Activated T-helper 1 cell treated with anti-CD3 and anti-CD28 coated beads, Interleukin-12 subunit alpha, Interleukin-12 subunit beta, Interleukin-2, Interleukin-4 antibody, amounts not matched to agents 30 ng/mL and 10 ng/mL and 1 ng/mL, durations not matched to agents 14 hours and 24 hours and 36 hours (primary cell): ENCODE results near the gene EHBP1. TPM values are rescaled to one million over a fixed set of nuclear protein-coding genes. Genes with fewer than 3 reads are reported as not detected.
A peak's percentile ranks its signal among the peaks of the same experiment; 100 is the strongest.

Experiments used
- DNase-seq: peaks from one replicate; pipeline ENCODE4 v3.0.0; 2021; ENCODE audit warnings: low spot score
- H3K27ac Mint-ChIP-seq: one replicate; pipeline ENCODE4 v1.8.0; 2021; ENCODE audit warnings: mild to moderate bottlenecking, mixed read lengths
- H3K27me3 Mint-ChIP-seq: one replicate; pipeline ENCODE4 v1.8.0; 2022; ENCODE audit warnings: mild to moderate bottlenecking, moderate library complexity, mixed read lengths; ENCODE audit not compliant: insufficient read depth
- H3K36me3 Mint-ChIP-seq: one replicate; pipeline ENCODE4 v1.8.0; 2021; ENCODE audit warnings: low read depth, mixed read lengths
- H3K4me1 Mint-ChIP-seq: one replicate; pipeline ENCODE4 v1.8.0; 2021; ENCODE audit warnings: low read depth, mixed read lengths
- H3K4me3 Mint-ChIP-seq: one replicate; pipeline ENCODE4 v1.8.0; 2021; ENCODE audit warnings: mild to moderate bottlenecking, moderate library complexity, mixed read lengths
- H3K9me3 Mint-ChIP-seq: one replicate; pipeline ENCODE4 v1.8.0; 2021; ENCODE audit warnings: mixed read lengths
- intact Hi-C: fragments of 100-400 bp; cut with micrococcal nuclease; formaldehyde crosslinking; loops from one replicate; pipeline ENCODE4 v1.15.1; 2024
- total RNA-seq: library from RNA; stranded (reverse); gene quantifications from 2 replicates; pipeline ENCODE4 v1.2.3, GENCODE V29; 2022

Gene EHBP1
- total RNA-seq, 1 donor from 2014 or later = 23.7 TPM

DNA sequence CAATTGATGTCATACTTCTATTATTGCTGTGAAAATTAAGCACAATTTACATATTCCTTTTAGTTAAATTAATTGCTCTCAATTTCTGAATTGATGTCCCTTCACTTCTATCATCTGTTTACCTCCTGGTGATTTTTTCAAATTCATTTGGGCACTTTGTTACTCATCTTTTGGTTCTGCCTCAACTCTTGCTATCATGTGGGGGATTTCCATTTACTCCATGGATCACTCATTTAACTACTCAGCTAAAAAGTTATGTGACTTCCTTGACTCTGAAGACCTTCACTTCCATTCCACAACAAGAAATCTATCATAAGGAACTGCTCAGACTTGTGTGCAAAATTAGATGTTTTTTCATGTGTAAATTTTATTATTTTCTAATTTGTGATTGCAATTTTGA is 126.2 kb downstream of the EHBP1 start:
- Mint-ChIP-seq H3K9me3 (peaks cover 15% of the 10 kb centered on the region), H3K27me3 (no peaks in the 10 kb centered on the region), H3K4me3 (no peak overlapping the region), H3K4me1 (peaks cover 6% of the 10 kb centered on the region), H3K36me3 (peaks cover 10% of the 10 kb centered on the region), H3K27ac (peak overlapping the region; percentile 25)
- no peak for DNase-seq
- intact Hi-C loops = loop anchor here (5.0 kb wide), 1 partner anchor 41 kb away; no protein-coding TSS in a partner anchor

DNA sequence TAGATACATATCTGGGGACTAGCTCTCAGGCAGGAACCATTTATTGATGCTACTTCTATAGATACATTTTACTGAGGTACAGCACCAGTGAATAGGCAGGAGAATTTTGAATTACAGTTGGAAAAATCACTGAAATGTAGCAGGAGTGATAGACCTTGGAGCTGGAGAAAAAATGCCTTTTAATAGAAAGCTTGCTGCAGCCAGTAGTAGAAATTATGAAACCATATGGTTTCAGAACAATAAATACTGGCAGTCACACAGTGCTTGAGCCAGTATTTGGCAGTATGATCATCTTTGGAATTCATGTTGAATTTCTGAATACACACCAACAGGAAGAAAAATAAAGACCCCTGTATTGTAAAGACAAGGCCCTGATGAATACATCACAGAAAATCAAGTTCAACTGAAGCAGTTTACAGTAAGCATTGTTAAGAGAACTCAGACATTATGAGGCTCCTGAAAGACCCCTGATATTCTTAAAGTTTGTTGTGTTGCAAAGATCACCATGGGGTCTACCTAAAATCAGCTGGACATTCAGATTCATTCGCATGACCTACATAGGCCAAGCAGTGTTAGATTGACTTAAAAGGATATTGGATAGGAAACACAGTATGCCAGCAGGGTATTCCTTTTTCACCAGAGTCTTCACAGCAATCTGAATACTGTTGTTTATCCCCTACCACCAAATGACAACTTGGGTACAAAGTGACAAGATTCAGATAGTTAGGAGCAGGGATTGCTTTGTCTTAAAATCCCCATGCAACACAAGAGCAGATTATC is 139.0 kb downstream of the EHBP1 start:
- no peak overlapping the region for H3K4me3 Mint-ChIP-seq
- no peaks in the 10 kb centered on the region for H3K36me3 Mint-ChIP-seq
- H3K27ac Mint-ChIP-seq = no peak overlapping the region
- intact Hi-C loops = no loop called here
- no peaks in the 10 kb centered on the region for H3K27me3 Mint-ChIP-seq
- H3K4me1 Mint-ChIP-seq = no peaks in the 10 kb centered on the region
- DNase-seq = no peak
- peaks cover 13% of the 10 kb centered on the region for H3K9me3 Mint-ChIP-seq

DNA sequence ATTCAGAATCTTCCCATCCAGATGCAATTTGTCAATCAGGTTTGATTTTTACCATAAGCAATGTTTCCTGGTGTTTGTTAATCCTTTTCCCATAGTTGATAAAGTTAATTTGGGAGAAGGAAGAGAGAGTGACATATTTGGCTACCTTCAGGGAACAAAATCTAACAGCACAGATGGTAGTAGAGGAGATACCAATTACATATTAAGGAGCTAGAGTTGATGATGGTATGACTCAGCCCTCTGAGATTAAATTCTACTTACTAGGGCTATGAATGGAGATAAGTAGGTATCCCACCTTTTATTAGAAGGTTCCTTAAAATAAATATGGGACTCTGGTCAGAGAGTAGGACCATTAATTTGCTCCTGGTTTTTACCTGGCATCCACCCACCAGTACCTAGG is 139.7 kb downstream of the EHBP1 start:
- no peak overlapping the region for H3K27ac Mint-ChIP-seq
- H3K4me1 Mint-ChIP-seq = no peaks in the 10 kb centered on the region
- peaks cover 13% of the 10 kb centered on the region for H3K9me3 Mint-ChIP-seq
- no peaks in the 10 kb centered on the region for H3K27me3 Mint-ChIP-seq
- intact Hi-C loops = no loop called here
- H3K36me3 Mint-ChIP-seq = no peaks in the 10 kb centered on the region
- no peak overlapping the region for H3K4me3 Mint-ChIP-seq
- no peak for DNase-seq

DNA sequence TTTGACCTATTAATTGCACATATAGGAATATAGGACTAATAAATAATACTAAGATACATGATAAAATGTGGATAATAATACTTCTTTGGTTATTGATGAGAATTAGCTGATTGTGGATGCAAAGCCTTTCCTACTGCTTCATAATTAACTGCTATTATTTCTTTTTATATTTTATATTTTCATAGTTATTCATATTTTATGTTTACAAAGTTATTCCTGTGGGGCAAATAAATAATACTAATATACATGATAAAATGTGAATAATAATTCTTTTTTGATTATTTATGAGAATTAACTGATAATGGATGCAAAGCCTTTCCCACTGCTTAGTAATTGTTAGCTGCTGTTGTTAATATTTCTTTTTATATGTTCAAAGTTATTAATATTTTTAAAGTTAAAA is 146.7 kb downstream of the EHBP1 start:
- intact Hi-C loops = no loop called here

DNA sequence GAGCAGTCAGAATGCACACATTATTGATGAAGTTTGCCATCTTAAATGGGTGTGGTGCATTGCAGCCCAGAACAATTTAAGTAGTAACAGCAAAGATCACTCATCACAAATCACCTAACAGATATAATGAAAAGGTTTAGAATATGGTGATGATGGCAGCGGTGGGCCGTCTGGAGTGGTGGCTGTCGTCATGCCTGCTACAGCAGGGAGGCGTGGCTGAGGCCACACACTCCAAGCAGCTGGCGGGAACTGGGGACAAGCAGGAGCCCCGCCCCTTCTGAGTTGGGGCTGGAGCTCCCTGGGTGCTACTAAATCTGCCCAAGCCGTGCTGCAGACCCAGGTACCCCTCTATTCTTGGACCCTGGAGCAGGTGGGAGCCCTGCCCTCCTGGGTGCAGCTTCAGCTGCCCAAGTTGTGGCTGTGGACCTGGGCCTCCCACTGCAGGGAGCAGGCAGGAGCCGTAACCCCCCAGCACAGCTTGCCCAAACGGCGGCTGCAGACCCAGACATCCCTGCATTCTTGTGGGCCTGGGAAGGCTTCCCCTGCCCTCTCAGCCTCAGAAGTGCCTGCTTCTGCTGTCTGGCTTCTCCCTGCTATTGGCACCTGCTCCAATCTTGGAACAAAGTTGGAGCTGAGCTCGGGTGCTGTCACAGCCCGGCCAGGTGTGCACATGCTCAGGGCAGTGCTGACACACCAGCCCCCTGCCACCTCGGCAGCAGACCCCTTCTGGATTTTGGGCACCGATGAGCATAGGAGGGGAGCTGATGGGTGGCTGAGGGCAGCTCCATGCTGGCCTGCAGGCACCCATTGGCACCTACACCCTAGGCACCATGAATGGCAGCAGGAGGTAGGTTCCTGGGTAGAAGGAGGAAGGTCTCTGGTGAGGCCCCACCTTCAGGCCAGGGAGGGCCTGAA is 149.3 kb downstream of the EHBP1 start:
- H3K27ac Mint-ChIP-seq = no peak overlapping the region
- DNase-seq = no peak
- H3K4me1 Mint-ChIP-seq = peaks cover 4% of the 10 kb centered on the region
- intact Hi-C loops = no loop called here
- H3K9me3 Mint-ChIP-seq = peaks cover 5% of the 10 kb centered on the region
- no peaks in the 10 kb centered on the region for H3K27me3 Mint-ChIP-seq
- peaks cover 2% of the 10 kb centered on the region for H3K36me3 Mint-ChIP-seq
- no peak overlapping the region for H3K4me3 Mint-ChIP-seq

More for the DNA sequence above, 146.7 kb downstream of the EHBP1 start:
- no peaks in the 10 kb centered on the region for H3K27me3 Mint-ChIP-seq
- H3K36me3 Mint-ChIP-seq = peaks cover 2% of the 10 kb centered on the region
- DNase-seq = no peak
- H3K27ac Mint-ChIP-seq = no peak overlapping the region
- peaks cover 4% of the 10 kb centered on the region for H3K4me1 Mint-ChIP-seq
- H3K9me3 Mint-ChIP-seq = peaks cover 5% of the 10 kb centered on the region
- H3K4me3 Mint-ChIP-seq = no peak overlapping the region

DNA sequence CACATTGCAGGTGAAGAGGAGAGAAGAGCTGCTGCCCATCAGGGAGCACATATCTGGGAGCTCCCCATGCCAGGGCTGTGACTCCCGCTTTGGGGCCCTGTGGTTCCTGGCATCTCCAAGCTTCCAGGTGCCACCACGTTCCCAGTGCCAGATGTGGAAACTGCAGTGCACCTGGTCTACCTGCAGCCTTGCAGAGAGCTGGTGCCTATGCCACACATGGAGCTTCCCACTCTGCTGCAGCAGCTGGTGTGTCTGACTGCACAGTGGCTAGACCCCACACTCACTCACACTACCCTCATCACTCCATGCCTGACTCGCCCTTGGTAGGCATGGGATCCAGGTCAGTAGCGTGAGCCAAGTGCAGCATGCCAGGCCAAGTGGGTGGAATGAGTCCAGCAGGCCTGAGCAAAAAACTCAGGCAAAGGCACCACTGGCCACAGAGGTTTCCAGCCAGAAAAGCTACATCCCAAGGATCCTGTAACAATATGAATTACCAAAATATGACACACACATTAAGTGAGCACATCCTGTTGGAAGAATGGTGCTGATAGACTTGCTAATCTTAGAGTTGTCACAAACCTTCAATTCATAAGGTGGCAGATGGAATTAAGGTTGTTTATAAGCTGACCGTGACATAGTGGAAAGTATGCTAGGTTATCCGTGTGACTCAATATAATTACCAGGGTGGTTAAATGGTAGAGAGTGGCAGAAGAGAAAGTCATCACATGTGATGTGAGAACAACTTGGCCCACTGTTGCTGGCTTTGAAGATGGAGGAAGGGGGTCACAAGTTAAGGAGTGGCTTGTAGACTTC is 150.9 kb downstream of the EHBP1 start:
- Mint-ChIP-seq H3K27me3 (no peaks in the 10 kb centered on the region), H3K36me3 (peaks cover 2% of the 10 kb centered on the region), H3K27ac (no peak overlapping the region), H3K9me3 (peaks cover 5% of the 10 kb centered on the region), H3K4me3 (no peak overlapping the region), H3K4me1 (peaks cover 4% of the 10 kb centered on the region)
- intact Hi-C loops = no loop called here
- DNase-seq = no peak

DNA sequence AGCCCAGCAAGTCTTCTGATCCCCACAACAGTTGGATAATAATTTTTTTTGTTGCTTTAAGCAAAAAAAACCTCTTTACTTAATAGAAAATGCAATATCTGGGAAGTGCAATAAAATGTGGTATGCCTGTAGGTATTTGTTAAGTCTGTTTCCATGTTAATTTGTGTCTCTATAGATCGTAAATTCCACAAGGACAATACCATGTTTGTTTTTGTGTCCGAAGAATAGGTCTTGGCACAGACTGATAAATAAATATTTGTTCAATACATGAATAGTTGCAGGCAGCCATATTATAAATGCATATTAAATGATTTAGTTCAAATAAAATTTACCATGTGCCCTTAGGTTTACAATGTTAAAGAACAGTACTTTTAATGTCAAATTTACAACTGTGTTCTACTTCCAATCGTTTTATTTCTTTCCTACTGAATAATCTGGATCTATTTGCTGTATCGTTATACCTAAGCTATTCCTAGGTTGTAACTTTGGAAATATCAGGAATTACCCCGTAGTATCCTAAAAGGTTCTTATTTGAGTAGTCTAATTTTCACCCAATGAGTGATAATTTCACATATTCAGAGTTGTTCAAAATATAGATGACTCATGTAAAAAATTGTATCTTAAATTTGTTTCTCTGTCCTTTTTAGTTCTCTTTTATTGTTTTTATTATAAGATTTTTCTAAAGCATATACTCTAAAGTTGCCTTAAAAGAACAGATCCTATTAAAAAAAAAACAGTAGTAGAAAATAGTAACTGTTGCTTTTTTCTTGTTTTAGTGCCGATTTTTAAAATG is 151.8 kb downstream of the EHBP1 start:
- intact Hi-C loops = no loop called here
- no peak for DNase-seq
- Mint-ChIP-seq H3K27me3 (no peaks in the 10 kb centered on the region), H3K4me3 (no peak overlapping the region), H3K4me1 (peaks cover 4% of the 10 kb centered on the region), H3K27ac (no peak overlapping the region), H3K36me3 (peaks cover 2% of the 10 kb centered on the region), H3K9me3 (peaks cover 5% of the 10 kb centered on the region)

DNA sequence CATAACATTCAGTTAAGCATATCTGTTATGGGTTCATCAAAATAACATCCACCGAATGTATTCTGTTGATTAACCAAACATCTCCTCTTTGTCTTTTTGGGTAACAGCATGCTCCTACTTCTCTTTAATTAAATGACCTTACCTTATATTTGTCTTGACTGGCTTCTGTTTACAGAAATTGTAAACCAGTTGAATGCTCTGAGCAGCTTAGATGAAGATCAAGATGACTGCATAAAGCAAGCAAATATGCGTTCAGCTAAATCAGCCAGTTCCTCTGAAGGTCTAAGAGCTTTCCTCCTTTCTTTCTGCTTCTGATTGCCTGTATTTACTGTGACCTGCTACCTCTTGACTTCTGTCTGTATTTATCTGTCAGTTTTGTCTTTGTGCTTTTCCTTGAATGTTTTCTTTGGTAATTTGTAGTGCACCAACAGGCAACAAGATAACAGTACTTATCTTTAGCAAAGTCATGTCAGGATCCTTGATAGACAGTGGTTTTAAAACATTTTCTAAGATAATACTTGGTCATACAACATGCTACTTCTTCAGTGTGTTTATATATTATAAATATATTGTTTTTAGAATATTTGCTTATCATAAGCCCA is 152.8 kb downstream of the EHBP1 start:
- no peak overlapping the region for H3K4me3 Mint-ChIP-seq
- H3K27ac Mint-ChIP-seq = no peak overlapping the region
- H3K36me3 Mint-ChIP-seq = peaks cover 2% of the 10 kb centered on the region
- no peaks in the 10 kb centered on the region for H3K27me3 Mint-ChIP-seq
- no peak for DNase-seq
- intact Hi-C loops = no loop called here
- H3K9me3 Mint-ChIP-seq = peaks cover 3% of the 10 kb centered on the region
- H3K4me1 Mint-ChIP-seq = peaks cover 4% of the 10 kb centered on the region

DNA sequence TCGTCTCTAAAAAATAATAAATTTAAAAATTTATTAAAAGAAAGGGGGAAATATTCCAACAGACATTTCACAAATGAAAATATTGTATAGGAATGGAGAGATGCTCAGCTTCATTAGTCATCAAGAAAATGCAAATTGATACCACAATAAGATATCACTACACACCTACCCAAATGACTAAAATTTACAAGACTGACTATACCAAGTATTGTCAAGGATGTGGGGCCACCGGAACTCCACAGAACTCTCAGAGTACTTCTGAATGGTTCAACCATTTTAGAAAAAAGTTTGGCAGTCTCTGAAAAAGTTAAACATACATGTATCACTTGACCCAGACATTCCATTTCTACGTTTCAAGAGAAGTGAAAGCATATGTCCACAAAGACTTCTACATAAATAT is 163.4 kb downstream of the EHBP1 start:
- peaks cover 27% of the 10 kb centered on the region for H3K36me3 Mint-ChIP-seq
- H3K4me3 Mint-ChIP-seq = no peak overlapping the region
- peaks cover 6% of the 10 kb centered on the region for H3K4me1 Mint-ChIP-seq
- DNase-seq = no peak
- no peaks in the 10 kb centered on the region for H3K27me3 Mint-ChIP-seq
- intact Hi-C loops = no loop called here
- peaks cover 21% of the 10 kb centered on the region for H3K9me3 Mint-ChIP-seq
- no peak overlapping the region for H3K27ac Mint-ChIP-seq

DNA sequence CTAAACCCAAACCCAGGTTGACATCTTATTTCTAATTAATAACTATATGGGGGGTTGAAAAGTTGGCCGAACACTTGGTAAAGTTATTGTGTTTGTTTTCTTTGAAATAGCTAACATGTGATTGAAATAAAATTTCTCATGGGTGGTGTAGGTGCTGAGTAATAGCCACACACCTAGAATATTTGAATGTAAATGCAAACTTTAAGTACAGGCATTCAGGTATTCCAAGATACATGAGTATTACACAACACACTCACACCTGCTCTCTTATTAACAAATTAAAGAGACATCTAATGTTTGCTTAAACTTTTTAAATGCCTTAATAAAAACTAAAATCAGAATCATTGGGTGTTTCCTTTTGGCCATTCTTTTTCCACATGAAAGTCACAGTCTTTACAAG is 165.5 kb downstream of the EHBP1 start:
- no peak for DNase-seq
- Mint-ChIP-seq H3K27me3 (no peaks in the 10 kb centered on the region), H3K9me3 (peaks cover 28% of the 10 kb centered on the region), H3K36me3 (peaks cover 33% of the 10 kb centered on the region), H3K4me3 (no peak overlapping the region), H3K27ac (no peak overlapping the region), H3K4me1 (peaks cover 8% of the 10 kb centered on the region)
- intact Hi-C loops = loop anchor here (5.0 kb wide), 1 partner anchor 39 kb away; no protein-coding TSS in a partner anchor

DNA sequence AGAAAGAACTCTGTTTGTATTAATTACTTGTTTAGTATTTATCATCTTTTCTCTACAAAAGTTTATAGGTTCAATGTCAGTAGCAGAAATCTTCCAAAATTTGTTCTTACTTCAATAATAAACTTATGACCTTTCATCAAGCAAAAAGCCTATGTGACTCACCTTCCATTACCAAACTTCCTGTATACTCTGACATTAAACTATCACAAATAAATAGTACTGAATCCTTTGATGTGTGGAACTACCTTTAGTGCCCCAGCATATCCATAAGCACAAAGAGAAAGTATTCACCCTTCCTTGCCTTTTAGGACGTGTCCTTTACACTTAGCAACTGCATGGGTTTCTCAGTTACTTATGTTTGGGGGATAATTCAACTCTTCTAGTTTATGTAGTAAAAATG is 166.0 kb downstream of the EHBP1 start:
- Mint-ChIP-seq H3K4me3 (no peak overlapping the region), H3K27me3 (no peaks in the 10 kb centered on the region), H3K27ac (peak overlapping the region; percentile 2), H3K9me3 (peaks cover 32% of the 10 kb centered on the region), H3K4me1 (peaks cover 11% of the 10 kb centered on the region), H3K36me3 (peaks cover 33% of the 10 kb centered on the region)
- intact Hi-C loops = loop anchor here (5.0 kb wide), 1 partner anchor 39 kb away; no protein-coding TSS in a partner anchor
- DNase-seq = no peak
